ENCODE results near the gene DNAH8.

DNA sequence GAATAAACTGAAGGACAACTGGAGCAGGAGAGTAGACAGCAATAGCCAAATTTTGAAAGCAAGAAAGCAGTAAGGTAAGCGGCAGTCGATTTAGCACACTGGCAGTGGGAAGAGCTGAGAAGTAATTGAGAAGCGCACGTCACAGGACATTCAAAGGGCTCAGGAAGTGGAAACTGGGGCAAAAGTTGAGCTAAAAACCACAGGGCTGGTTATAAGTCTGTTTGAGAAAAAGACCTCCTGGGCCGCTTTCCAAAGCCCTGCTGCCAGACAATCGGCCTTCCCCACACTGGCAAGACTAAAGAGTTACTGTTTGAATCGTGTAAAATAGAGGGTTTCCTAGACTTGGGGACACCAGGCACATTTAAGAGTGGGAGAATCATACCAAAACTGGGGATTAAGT, 161.4 kb downstream of the DNAH8 start:
- no peak for TF ChIP-seq EZH2phosphoT487 (IDR thresholded peaks at IDR 0.05; ENCODE audit: low read depth, severe bottlenecking, unreplicated experiment)
- no peak for TF ChIP-seq CTCF (IDR thresholded peaks at IDR 0.05; ENCODE audit: poor library complexity)
